Left lobe of liver (tissue), 2 donors: ENCODE measurements around the gene FNIP2. TPM values are rescaled to one million over a fixed set of nuclear protein-coding genes. Genes with fewer than 3 reads are reported as not detected.
"Not testable (repeated sequence)": the region's sequence is repeated elsewhere in the genome, so short reads cannot be mapped to it uniquely, and the experiment has no call there.

ENCODE experiments used
- ATAC-seq: fragments of 200-7000 bp; cut with Tn5 transposase; one replicate; pipeline ENCODE4 v1.9.1; 2020; ENCODE audit warnings: mild to moderate bottlenecking, moderate library complexity
- DNase-seq: peaks from one replicate; pipeline ENCODE4 v3.0.0-alpha.2; 2020; ENCODE audit warnings: low spot score
- total RNA-seq: library from RNA; stranded (reverse); gene quantifications from one replicate; pipeline ENCODE4 v1.2.1, GENCODE V29; 2021
- donor health status: DM: no; HTN: no; CAD: no; lungs with moderate emphysema.
- donor health status: DM: no; HTN: yes; CAD: no.

Gene FNIP2
- total RNA-seq: 60.8 TPM

DNA sequence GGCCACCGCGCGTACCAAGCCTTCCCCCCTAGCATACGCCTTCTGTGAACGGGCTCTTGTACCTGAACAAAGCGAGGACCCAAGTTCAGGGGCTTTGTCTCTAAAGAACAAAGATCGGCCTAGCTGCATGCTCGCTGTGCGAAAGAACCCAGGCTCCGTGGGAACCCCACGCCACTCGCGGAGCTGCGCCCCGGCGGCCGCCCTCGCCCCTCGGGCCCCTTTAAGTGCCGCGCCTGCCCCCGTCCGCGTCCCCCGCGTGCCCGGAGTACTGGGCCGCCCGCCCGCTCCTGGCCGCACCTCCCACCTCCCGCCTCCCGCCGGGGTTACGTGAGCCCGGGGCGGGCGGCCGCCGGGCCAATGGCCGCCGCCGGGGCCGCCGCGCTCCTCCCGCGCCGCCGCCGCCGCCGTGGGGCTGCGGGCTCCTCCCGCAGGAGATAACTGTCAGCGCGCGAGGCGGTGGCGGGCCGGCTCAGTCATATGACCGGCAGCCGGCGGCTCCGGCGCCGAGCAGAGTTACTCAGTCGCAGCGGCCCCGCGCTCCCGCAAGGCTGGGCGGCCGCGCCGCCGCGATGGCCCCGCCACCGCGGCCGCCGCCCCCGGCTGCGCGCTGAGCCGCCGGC, at the start of gene FNIP2:
FNIP2 (plus strand) TSS at position 472 of the 620 bp plus-strand sequence. CDS start 187 bp downstream, outside the sequence.
- DNase-seq (peak; percentile 91), ATAC-seq (peak; percentile 95)

DNA sequence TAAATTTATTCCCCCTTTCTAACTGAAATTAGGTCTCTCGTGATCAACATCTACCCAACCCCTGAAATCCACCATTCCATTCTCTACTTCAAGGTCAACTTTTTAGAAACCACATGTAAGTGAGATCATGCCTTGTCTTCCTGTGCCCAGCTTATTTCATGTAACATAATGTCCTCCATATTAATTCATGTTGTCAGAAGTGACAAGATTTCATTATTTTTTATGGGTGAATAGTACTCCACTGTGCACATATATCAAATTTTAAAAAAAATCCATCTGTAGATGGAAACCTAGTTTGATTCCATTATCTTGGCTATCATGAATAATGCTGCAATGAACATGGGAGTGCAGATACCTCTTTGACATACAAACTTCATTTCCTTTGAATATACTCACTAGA, 47.1 kb upstream of the FNIP2 start:
- DNase-seq (no peak), ATAC-seq (no peak)

DNA sequence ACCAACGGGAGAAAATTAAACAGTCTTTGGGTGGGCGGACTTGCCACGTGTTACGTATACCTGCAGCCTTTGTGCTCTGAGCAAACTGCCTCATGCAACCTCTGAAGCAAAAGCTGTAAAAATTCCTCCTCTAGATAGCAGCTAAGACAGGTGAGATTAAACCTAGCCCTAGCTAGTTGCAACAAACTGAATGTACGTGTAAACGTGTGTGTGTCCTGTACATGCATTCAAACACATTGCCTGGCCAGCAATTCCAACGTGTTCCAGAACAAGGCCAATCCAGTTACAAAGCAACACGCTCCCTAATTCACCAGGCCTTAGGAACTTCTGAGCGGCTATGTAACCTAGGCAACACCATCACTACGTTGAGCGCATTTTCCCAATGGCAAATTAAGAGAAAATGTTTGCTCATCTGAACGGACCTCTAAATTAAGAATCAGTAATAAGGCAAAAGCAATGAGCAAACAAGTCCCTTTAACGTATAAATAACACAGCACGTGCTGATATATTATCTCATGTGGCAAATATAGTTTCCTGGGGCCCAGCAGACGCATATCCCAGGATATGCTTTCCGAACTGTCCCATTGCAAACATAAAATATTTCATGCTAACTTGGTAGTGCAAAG, 46.4 kb upstream of the FNIP2 start:
- DNase-seq (no peak), ATAC-seq (peak; percentile 66)

DNA sequence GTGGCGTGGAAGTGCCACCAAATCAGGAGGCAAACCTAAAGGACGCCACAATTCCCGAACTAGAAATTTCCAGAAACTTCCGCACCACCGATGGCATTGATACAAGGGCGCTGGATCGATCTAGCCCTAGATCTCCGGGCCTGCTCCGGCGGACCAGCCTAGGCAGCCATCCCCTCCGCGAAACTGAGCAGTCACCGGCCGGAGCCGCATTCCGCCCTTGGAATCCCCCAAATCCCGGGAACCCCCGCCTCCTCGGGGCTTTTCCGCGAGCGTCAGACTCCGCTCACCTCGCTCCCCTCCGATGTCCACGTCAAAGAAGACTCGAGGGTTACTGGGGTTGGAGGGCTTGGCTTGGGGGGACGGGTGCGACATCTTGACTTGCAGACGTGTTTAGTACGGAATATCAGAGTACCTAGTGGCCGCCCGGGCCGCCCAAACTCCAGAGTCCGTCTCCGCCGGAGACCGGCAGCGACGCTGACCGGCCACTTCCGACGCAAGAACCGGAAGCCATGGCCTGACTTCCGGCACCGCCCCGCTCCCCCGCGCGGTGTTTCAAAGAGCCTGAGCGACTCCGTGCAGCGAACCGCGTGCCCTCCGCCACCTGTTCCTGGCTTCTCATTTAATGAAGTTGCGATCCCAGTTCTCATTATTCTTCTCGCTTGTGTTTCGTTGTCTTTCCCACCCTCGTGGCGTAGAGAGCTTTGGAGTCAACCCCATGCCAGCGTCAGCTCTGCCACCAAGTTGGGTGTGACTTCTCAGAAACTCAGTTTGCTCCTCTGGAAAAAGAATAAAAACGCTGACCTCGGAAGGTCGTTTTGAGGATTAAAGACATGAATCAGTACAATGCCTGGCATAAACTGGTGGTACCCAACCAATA, 45.7 kb upstream of the FNIP2 start, which contains the start of gene PPID:
PPID (minus strand) TSS at position 480 of the 877 bp plus-strand sequence; CDS start at position 372, 108 bp downstream.
- peak; percentile 97 for ATAC-seq
- DNase-seq: peak; percentile 90

DNA sequence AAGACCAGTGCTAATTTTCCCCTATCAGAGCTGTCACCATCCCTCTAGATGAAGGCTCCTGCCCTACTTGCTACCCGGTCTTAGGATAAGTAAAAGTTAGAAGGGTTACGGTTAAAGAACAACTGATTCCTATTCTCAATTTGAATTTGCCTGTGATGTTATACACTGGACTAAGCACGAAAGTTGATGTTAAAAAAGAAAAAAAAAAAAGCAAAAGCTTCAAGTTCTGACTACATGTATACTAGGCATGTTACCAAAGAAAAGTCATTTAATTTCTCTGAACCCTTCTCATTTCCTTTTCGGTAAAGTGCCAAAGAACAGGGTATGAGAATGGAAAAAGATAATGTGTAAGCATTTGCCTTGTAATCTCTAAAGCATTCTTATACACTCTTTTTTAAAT, 44.2 kb upstream of the FNIP2 start:
- ATAC-seq (no peak), DNase-seq (no peak)

DNA sequence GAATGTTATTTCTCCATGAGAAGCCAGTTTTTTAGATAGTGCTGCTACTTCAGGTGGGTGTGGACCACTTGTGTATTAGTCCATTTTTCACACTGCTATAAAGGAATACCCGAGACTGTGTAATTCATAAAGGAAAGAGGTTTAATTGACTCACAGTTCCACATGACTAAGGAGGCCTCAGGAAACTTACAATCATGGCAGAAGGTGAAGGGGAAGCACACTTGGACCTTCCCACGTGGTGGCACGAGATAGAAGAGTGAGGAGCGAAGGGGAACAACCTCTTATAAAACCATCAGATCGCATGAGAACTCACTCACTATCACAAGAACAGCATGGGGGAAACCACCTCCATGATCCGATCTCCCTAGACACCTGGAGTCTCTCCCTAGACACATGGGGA, 42.2 kb upstream of the FNIP2 start:
- DNase-seq: no peak
- no peak for ATAC-seq

DNA sequence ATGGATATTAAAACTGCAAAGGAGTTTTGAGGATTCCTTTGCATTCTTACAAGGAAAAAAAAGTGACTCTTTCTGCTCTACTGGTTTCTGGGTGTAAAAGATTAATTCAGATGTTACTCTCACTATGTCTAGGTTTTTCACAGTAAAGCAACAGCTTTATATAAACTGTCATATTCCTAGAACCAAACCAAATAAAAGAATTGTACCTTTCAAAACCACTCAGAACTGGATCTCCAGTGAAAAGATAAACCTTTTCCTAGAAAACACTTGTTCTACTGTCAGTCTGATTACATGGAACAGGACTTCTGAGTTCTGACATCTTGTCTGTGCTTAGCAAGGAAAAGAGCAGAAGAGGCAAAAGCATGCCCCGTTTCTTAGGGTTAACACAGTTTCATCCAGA, 40.6 kb upstream of the FNIP2 start:
- DNase-seq (no peak), ATAC-seq (no peak)

DNA sequence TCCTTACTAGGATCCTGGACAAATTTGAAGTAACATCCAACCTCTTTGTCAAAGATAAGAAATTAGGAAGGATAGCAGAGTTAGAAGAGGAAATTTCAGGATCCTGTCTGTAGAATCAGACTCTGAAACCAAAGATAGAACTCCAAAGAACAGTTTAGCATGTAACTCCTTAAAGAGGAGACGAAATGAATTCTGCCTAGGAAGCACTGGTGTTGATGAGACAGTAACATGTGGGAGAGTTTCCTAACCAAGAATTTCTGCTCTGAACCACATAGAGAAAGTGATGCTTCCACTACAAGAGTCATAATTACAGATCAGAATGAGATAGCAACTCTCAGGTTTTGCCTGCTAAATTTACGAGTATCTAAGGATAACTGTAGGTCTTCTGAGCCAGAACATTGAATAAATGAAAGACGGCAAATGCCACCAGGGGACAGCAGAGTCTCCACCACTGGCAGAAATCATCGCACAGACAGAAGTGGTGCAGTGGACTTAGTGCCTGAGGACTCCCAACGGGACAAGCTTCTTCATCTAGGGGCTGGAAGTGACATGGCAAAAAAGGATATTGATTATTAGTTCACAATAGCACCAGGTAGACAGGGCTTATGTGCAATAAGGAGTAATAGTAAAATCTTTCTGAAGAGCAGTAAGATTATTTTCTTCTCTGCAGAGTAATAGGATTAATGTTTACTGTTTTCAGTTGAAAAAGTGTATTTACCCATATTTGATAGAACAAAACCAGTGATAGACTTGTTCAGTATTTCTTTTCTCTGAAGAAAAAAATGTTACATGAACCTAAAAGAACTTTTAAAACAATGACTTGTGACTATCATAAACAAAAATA, 38.9 kb upstream of the FNIP2 start:
- ATAC-seq (peak; percentile 100), DNase-seq (peak; percentile 71)

DNA sequence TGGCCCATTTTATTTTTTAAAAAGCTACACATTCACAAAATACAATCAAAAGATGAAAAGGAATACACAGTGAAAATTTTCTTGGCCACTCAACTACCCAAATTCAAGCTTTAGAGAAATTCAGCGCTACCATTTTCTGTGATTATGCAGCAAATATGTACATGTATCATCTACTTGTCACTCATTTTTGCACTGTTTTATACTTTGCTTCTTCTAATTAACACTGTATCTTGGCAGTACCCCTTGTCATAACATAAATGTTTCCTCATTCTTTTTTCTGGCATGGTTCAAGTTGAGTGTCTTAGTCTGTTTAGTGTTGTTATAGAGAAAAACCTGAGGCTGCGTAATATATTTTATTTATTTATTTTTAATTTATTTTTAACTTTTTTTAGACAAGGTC, 30.0 kb upstream of the FNIP2 start:
- DNase-seq (no peak), ATAC-seq (no peak)

DNA sequence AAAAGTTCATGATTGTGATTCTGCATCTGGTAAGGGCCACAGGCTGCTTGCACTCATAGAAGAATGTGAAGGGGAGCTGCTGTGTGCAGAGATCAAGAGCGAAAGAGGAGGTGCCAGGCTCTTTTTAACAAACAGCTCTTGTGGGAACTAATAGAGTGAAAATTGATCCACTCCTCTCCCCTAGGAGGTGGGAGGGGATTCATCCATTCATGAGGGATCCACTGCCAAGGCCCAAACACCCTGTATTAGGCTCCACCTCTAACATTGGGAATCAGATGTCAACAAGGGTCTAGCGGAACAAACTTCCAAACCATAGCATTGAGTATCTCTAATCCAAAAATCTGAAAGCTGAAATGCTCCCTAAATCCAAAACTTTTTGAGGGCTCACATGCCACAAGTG, 29.2 kb upstream of the FNIP2 start:
- ATAC-seq (no peak), DNase-seq (no peak)

DNA sequence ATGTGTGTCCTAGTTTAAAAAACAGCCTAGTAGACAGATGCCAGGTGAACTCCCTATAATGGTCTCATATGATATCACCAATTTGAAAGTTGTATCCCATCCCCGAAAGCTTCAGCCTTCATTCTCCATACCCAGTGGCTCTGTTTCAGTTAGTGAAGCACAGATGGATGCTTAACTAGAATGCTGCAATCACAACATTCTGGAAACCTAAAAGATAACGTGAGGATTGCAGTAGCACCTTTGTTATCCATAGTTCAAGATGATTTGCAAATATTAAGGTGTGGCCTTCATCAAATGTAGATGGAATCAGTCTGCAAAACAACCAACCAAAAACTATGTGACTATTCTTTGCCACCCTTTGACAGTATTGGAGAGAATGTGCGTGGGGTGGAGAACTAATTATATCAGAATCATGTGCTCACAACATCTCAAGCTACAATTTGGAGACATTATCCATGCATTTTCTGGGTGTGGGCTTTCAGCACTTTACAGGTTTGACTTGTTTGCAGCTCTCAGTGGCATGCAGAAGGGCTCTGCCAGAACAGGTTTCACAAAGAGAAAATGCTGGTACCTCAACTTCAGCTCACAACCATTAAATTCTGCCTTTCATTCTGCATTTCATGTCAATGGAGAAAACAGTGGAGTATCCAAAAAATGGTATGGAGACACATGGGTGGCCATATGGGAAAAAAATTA, 27.4 kb upstream of the FNIP2 start:
- no peak for ATAC-seq
- DNase-seq: no peak

DNA sequence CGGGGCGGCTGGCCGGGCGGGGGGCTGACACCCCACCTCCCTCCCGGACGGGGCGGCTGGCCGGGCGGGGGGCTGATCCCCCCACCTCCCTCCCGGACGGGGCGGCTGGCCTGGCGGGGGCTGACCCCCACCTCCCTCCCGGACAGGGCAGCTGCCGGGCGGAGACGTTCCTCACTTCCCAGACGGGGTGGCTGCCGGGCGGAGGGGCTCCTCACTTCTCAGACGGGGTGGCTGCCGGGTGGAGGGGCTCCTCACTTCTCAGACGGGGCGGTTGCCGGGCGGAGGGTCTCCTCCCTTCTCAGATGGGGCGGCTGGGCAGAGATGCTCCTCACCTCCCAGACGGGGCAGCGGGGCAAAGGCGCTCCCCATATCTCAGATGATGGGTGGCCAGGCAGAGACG, 22.3 kb upstream of the FNIP2 start:
- not testable (repeated sequence) for ATAC-seq, DNase-seq

DNA sequence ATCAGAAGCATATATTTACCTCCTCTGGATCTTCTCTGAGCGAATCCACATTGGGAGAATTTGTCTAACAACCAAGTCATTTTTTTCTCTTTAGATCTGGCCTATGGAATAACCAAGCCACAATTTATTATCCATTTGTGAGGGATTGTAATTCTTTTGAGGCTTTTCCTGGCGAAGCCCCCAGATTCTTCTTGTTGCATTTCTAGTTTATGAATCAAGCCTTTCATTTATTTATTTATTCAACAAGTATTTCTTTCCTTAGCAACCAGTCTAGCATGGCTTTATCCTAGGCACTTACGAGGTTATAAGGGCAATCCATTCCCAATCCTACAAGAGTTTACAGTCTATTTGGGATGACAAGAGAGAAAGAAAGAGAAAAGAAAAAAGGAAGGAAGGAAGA, 18.4 kb upstream of the FNIP2 start:
- DNase-seq: no peak
- no peak for ATAC-seq

DNA sequence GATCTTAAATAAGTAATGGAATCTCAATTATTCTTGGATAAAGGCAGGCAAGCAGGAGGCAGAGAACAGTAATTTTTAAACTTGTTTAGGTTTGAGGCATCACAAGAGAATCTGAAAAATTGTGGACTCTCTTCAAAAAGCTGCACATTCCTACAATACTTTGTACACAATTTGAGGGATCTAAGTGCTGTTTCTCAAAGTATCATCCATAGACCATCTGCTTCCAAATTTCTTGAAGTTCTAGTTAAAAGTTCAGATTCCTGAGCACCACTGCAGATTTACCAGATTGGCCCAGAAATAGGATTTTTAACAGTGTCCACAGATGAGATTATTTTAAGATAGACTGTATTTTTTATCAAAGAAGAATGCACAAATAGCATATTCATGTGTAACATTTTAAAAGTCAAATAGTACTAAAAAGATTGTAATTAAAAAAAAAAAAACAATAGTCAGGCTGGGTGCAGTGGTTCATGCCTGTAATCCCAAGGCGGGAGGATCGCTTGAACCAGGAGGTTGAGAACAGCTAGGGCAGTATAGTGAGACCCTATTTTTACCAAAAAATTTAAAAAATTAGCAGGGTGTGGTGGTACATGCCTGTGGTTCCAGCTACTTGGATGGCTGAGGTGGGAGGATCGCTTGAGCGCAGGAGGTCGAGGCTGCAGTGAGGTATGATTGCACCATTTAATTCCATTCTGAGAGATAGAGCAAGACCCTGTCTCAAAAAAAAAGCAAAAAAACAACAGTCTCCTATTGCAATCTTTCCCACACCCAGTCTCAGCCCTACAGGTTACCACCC, 14.2 kb upstream of the FNIP2 start:
- DNase-seq (no peak), ATAC-seq (no peak)

DNA sequence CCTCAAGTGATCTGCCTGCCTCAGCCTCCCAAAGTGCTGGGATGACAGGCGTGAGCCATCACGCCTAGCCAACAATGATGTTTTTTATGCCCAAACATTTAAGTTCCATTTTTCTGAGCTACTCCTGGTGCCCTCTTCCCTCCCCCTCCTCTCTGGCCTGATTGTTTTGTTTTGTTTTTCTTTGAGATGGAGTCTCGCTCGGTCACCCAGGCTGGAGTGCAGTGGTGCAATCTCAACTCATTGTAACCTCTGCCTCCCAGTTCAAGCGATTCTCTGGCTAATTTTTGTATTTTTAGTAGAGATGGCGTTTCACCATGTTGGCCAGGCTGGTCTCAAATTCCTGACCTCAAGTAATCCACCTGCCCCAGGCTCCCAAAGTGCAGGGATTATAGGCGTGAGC, 13.0 kb upstream of the FNIP2 start:
- peak; percentile 53 for ATAC-seq
- not testable (repeated sequence) for DNase-seq

DNA sequence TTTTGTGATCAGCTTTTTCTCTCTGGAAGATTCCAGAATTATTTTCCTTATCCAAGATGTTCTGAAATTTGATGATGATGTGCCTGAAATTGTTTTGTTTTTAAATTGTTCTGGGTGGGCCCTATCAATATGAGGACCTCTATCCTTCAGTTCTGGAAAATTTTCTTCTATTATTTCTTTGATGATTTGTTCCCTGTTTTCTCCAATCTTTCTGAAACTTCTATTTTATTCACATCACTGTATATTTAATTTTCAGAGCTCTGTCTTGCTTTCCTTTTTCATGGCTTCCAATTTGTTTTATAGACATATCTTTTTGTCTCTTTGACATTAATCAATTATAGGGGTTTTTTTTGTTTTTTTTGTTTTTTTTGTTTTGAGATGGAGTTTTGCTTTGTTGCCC, 12.2 kb upstream of the FNIP2 start:
- DNase-seq: no peak
- ATAC-seq: no peak

DNA sequence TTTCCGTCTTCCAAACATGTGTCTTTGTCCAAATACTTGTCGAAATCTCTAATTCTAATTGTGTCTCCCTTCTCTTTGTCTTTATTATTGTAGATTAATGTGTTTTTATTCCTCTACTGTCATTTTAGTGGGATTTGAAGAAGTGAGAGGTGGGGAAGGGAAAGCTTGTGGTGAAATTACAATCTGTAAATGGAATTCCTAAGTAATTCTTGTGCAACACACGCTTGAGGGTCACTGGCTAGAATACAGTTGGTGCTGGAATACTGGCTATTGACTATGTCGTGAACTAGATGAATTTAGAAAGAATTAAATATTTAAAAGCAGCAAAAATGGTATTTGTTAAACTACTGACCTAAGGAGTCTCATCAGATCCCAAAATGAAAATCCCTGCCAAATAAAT, 10.7 kb upstream of the FNIP2 start:
- DNase-seq (no peak), ATAC-seq (no peak)

DNA sequence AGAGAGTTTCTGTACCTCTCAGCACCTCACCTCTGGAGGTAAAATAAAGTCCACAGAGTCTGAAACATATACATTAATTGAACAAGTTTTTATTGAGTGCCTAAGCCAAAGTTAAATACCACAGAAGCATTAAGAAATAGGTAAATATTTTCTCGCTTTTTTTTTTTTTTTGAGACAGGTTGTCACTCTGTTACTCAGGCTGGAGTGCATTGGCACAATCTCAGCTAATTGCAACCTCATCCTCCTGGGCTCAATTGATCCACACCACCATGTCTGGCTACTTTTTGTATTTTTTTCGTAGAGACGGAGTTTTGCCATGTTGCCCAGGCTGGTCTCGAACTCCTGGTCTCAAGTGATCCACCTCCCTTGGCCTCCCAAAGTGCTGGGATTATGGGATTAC, 10.1 kb upstream of the FNIP2 start:
- DNase-seq (no peak), ATAC-seq (peak; percentile 69)

DNA sequence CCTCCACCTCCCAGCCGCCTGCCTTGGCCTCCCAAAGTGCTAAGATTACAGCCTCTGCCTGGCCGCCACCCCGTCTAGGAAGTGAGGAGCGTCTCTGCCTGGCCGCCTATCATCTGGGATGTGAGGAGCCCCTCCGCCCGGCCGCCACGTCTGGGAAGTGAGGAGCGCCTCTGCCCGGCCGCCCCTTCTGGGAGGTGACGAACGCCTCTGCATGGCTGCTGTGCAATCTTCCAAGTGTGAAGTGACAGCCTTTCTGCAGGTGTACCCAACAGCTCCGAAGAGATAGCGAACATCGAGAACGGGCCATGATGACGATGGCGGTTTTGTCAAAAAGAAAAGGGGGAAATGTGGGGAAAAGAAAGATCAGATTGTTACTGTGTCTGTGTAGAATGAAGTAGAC, 9.3 kb upstream of the FNIP2 start:
- not testable (repeated sequence) for DNase-seq, ATAC-seq
